DMS 273 (cell line): ENCODE results near the gene CCL16.
"Not testable (repeated sequence)": the region's sequence is repeated elsewhere in the genome, so short reads cannot be mapped to it uniquely, and the experiment has no call there.

Experiments used
- DNase-seq: peaks from one replicate; lab custom pipeline; 2025; ENCODE audit not compliant: unreplicated experiment; lab: John Stamatoyannopoulos, UW

CCL16 gene, protein sequence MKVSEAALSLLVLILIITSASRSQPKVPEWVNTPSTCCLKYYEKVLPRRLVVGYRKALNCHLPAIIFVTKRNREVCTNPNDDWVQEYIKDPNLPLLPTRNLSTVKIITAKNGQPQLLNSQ

GRCh38 chr17:35981246-35981645, at the start of gene CCL16:
Gene CCL16, minus strand, starts transcription at chr17:35981497. Its CDS starts 77 bp downstream, at chr17:35981420.
- DNase-seq: no peak

DNA sequence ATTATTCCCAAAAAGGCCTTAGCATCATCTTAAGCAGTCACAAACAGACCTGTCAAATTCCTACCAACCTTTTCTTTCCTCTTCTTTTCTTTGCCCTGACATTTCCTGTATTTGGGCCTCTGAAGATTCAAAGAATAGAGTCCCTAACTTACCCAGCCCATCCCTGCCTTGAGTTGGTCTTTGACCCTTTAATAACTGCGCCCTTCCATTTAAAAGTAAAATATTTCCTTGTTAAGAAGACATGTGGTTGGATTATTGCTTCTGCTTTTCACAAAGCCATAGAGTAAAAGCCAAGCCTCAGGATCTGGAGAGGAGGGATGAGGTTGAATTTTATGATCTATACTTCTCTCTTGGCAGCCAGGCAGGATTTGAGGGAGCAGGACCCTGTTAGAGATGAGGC, 49.7 kb upstream of the CCL16 start:
- DNase-seq: no peak

DNA sequence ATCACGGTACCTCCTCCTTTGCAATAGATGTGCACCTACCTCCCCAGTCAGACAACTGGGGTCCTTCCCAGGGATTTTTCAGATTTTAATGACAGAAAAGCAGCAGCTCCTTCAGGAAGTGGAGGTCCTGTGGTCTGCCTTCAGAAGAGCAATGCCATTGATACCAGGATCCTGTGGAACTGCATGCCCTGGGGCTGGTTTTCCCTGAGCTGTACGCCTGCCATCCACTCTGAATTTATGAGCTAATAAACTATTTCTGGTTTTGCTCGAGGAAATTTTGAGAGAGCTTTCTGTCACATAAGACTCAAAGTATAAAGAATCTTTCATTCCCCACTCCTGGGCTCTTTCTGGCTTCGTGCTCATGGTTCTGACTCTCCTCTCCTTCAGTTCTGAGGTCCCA, 46.5 kb upstream of the CCL16 start:
- no peak for DNase-seq

GRCh38 chr17:36024106-36024869, 43.0 kb upstream of the CCL16 start:
- no peak for DNase-seq

GRCh38 chr17:36019423-36019822, 38.1 kb upstream of the CCL16 start:
- no peak for DNase-seq

DNA sequence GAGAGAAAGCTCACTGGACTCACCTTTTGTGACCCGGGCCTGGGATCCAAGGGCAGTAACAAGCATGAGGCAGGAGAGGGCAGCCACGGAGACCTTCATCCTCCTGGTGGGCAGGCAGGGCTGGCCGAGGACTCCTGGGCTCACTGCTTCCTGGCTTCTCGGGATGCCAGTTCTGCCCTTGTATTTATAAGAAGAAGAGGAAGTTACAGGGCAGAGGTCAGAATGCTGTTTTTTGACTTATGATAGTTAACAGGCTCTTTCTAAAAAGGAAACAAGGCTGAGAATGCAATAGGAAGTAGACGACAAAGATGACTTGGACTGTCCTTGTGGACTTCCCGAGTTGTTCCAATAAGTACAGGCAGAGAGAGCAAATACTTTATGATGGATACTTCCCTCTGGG, 36.5 kb upstream of the CCL16 start, which contains the start of gene CCL23:
Gene CCL23 (minus strand): TSS at position 174 of the 400 bp plus-strand sequence. CDS start 75 bp downstream, at position 99.
- DNase-seq: no peak

DNA sequence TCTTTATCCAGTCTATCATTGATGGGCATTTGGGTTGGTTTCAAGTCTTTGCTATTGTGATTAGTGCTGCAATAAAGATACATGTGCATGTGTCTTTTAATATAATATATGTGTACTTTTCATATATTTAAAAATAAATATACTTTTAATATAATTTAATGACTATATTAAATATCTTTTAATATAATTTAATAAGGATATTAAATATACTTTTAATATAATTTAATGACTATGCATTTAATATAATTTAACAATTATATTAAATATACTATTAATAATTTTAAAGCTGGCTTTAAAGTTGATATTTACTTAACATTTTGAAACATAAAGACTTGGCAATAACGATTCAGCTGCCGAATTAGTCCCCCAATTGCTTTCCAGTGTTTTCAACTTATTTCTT, 35.3 kb upstream of the CCL16 start:
- DNase-seq: no peak

DNA sequence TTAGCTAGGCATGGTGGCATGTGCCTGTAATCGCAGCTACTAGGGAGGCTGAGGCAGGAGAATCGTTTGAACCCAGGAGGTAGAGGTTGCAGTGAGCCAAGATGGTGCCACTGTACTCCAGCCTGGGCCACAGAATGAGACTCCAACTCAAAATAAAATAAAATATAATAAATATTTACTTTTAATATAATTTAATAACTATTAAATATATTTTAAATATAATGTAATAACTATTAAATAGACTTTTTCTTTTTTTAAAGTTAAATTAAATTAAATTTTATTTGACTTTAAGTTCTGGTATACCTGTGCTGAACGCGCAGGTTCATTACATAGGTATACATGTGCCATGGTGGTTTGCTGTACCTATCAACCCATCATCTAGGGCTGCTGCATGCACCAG, 34.6 kb upstream of the CCL16 start:
- DNase-seq: not testable (repeated sequence)

DNA sequence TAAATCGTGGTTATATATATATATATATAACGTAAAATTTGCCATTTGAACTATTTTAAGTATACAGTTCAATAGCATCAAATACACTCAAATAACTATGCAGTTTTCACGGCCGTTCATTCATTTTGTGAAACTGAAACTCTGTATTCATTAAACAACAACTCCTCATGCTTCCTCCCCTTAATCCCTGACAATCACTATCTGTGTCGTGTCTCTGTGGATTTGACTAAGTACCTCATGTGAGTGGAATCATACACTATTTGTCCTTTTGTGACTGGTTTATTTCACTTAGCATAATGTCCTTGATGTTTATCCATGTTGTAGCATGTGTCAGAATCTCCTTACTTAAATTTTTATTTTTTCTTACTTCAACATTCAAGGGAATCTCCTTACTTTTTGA, 33.6 kb upstream of the CCL16 start:
- DNase-seq: no peak

- DNase-seq: no peak
Measured at GRCh38 chr17:36011201-36011600, 29.9 kb upstream of the CCL16 start.

- DNase-seq: peak; percentile 58
Measured at GRCh38 chr17:36008998-36009665, 27.8 kb upstream of the CCL16 start.

GRCh38 chr17:36004594-36005108, 23.4 kb upstream of the CCL16 start:
- no peak for DNase-seq

DNA sequence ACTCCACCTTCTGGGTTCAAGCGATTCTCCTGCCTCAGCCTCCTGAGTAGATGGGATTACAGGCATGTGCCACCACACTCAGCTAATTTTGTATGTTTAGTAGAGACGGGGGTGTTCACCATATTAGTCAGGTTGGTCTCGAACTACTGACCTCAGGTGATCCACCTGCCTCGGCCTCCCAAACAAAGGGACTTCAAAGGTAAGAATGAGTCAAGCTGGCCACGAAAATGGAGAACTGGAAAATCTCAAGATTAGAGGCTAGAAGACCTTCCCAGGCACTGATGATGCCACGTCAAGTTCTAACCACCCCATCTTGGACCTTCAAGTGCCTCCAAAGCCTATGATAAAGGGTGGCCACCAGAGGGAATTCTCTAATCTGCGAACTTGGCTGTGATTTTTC, 21.3 kb upstream of the CCL16 start:
- no peak for DNase-seq

GRCh38 chr17:36001862-36002603, 20.7 kb upstream of the CCL16 start:
- DNase-seq: no peak

DNA sequence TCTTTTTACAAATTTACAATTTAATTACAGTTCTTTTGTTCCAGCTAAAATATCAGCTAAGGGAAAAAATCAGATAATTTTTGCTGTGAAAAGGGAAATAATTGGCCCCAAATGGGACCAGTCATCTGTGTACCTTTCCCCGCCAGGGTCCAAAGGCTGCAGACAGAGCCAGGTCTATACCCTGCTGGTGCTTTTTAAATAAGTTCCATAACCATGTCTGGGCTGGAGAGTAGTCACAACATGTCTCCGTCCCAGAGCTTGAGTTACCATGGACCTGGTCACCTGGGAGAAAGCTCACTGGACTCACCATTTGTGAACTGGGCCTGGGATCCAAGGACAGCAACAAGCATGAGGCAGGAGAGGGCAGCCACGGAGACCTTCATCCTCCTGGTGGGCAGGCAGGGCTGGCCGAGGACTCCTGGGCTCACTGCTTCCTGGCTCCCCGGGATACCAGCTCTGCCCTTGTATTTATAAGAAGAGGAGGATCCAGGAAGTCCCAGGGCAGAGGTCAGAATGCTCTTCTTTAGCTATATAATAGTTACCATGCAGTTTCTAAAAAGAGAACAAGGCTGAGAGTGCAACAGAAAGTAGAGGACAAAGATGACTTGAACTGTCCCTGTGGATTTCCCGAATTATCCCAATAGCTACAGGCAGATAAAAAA, 19.9 kb upstream of the CCL16 start, which contains the start of gene CCL15:
Gene CCL15 (minus strand): TSS at position 444 of the 662 bp plus-strand sequence. CDS start 61 bp downstream, at position 383.
- no peak for DNase-seq

GRCh38 chr17:36000732-36001109, 19.4 kb upstream of the CCL16 start:
- DNase-seq: no peak

DNA sequence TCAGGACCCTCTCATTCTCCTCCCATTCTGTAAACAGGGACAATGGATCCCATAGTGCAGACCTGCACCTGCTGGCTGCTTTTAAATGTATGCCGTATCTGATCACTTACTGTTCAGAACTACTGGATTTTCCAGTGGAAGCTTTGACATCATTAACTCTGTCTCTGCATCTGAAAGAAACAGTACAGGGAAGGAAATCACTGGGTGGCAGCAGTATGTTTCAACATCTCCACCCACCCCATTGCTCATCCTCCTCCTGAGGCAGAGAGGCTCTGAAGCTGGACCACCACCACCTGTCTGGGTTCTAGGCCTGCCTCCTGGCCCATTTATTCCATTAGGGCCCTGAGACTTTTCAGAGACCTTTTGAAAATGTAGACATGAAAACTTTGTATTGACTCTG, 17.5 kb upstream of the CCL16 start:
- no peak for DNase-seq

GRCh38 chr17:35998018-35998545, 16.8 kb upstream of the CCL16 start:
- DNase-seq: no peak

DNA sequence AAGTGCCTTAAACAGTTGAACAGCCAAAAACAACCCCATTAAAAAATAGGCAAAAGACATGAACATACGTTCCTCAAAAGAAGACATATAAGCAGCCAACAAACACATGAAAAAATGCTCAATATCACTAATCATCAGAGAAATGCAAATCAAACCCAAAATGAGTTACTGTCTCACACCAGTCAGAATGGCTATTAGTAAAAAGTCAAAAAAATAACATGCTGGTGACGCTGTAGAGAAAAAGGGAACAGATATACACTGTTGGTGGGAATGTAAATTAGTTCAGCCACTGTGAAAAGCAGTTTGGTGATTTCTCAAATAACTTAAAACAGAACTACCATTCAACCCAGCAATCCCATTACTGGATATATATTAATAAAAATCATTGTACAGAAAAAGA, 14.0 kb upstream of the CCL16 start:
- DNase-seq: not testable (repeated sequence)

DNA sequence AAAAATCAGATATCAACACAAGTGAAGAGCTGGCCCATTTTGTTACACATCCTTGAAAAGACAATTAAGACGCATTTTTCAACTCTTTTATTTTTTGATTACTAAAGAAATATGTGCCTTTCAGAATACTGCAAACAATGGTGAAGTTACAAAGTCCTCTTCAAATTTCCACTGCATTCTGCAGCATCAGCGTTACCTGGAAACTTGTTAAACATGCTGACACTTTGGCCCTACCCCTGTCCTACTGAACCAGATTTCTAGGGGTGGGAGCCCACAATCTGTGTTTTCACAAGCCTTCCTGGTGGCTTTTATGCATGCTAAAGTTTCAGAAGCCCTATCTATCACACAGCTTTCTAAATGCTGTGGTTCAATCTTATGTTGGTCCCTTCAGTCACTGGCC, 9.8 kb upstream of the CCL16 start:
- DNase-seq: no peak
